Raji (cell line): ENCODE results near the gene SRXN1.

Experiments used
- POLR2A ChIP-seq: IDR thresholded peaks from 2 replicates; pipeline ENCODE4 v1.6.1; 2011; ENCODE audit warnings: low read depth, low read length, control low read depth; ENCODE audit not compliant: insufficient read depth

SRXN1 gene

GRCh38 chr20:663315-664090, 10.5 kb upstream of the SRXN1 start:
- no peak for TF ChIP-seq POLR2A

- TF ChIP-seq POLR2A, result no peak
Measured at GRCh38 chr20:662277-663192, 9.5 kb upstream of the SRXN1 start.

GRCh38 chr20:661474-662270, 8.7 kb upstream of the SRXN1 start:
- TF ChIP-seq POLR2A, result no peak

DNA sequence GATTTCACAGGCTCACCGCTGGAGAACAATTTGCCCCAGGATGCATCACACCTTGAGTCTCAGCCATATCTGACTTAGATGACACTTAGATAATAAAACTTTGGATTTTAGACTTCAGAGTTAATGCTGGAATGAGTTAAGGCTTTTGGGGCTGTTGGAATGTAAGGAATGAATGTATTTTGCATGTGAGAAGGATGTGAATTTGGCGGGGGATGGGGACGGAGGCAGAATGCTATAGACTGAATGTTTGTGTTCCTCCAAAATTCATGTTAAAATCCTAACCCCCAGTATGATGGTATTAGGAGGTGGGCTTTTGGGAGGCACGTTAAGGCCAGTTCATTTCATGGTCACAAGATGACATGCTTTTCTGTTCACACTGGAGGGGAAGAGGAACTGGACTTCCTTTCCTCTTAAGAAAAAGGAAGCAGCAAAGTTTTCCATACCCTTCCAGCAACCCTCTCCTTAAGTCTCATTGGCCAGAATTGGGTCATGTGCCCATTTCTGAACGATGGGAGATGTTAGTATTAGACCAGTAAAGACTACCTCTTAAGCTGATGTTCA, 5.8 kb upstream of the SRXN1 start:
- no peak for TF ChIP-seq POLR2A

GRCh38 chr20:658202-658601, 5.2 kb upstream of the SRXN1 start:
- TF ChIP-seq POLR2A, result no peak

DNA sequence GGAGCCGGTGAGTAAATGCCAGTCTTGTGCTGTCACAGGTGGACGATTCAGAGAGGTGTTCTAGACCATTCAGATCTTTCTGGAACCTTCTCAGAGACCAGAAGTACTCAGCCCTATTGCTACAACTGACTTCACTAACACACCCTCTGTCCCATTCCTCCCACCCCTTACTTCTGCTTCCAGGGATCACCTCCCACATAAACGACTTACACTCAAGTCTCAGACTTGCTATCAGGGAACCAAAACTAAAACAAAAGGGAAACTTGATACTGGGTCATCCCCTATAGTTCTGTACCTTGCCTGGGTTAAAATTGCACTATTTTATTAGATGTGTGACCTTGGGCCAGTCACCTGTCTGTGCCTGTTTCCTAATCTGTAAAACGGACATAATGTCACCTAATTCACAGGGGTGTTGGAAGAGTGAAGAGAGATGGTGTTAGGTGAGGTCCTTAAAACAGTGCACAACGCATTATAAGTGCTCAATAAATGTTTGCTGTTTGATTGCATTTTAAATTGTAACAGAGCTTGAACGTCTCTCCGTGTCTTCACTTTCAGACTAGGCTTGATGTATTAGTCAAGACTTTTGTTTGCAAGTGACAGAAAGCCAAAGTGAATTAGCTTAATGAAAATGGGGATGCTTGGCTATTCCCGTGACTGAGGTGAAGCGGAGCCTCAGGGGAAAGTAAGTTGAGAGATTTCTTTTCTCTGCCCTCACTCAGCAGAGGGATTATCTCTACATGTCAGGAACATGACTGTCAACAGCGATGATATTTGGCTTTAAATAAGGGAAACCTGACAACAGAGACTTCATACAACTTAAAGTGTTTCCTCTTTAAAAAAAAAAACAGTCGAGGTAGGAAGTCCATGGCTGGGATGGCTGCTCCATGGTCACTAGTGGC, 3.0 kb upstream of the SRXN1 start:
- TF ChIP-seq POLR2A, result no peak

- no peak for TF ChIP-seq POLR2A
Measured at GRCh38 chr20:654417-654750, 1.4 kb upstream of the SRXN1 start.

DNA sequence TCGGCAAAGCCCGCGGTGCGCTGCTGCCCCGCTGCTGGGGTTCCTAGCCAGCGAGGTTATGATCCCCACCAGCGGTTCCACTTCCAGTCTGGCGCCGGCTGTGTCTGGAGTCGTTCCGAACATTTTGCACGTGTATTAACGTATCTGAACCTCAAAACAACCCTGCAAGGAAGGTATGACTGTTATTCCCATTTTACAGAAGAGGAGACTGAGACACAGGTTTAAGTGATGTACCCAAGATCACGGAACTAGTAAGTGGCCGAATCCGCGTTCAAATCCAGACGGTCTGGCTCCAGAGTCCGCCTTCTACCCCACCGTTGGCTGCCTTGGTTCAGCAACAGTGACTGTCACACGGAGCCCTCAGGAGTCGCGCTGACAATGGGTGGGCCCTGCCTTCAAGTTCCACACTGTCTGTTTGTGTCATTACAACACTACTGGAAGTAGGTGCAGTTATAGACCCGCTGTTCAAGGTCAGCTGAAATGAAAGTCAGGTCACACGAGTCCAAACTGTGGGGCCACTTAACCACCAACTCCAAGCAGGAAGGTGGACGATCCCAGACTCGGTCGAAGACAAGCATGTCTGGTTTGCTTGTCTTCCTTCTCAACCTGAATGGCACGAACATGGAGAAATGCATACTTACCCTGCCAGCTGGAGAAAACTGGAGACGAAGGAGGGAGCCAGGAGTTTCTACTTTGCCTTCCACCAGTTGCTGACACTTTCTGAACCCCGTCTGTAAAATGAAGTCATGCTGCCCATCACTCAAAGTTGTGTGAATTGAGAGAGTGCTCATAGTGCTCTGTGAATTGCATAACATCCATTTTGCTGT, 803 bp upstream of the SRXN1 start:
- no peak for TF ChIP-seq POLR2A

DNA sequence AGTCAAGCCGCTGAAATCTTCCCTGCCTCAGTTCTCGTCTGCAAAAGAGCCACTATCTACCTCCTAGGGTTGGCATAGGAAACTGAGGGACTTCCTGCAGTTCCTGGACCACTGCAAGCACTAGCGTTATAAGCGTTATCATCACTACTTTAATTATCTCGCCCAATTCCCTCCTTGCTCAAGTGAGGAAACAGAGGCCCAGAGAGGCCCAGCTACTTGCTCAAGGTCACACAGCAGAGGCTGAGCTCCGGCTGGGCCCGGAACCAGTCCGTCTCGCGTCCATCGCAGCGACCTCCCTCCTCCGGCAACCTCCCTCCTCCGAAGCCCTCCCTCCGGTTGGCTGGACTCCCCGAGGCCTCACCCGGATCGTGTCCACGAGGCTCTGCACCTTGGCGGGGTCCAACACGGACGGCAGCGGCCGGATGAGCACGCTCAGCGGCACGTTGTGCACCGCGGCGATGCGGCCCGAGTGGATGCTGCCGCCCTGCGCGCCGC, 338 bp downstream of the SRXN1 start:
- no peak for TF ChIP-seq POLR2A

GRCh38 chr20:651713-652614, 1.0 kb downstream of the SRXN1 start:
- TF ChIP-seq POLR2A, result no peak

- TF ChIP-seq POLR2A, result no peak
Measured at GRCh38 chr20:650954-651353, 2.0 kb downstream of the SRXN1 start.

- TF ChIP-seq POLR2A, result no peak
Measured at GRCh38 chr20:650281-650680, 2.7 kb downstream of the SRXN1 start.
